CD14-positive monocyte (primary cell): ENCODE data around the gene MEA1. TPM values are rescaled to one million over a fixed set of nuclear protein-coding genes. Genes with fewer than 3 reads are reported as not detected.

ENCODE experiments used
- DNase-seq, 3 donors: peaks; one replicate each; pipeline ENCODE4 v3.0.0-alpha.2; 2011 to 2022
- H2AFZ ChIP-seq: 2 replicates; pipeline ENCODE4 v1.6.0; 2012; ENCODE audit warnings: mild to moderate bottlenecking, low read depth, low read length, inconsistent platforms; ENCODE audit not compliant: insufficient read depth, poor library complexity, severe bottlenecking
- H3K27ac ChIP-seq, 2 donors: 1 replicate in 1 of 2; 2 replicates in 1 of 2; pipeline ENCODE4 v1.5.1; 2012 to 2013; ENCODE audit warnings: low read length in 2 of 2, control low read depth in 1 of 2, inconsistent platforms in 1 of 2, low read depth in 1 of 2, mild to moderate bottlenecking in 1 of 2
- H3K27me3 ChIP-seq, 2 donors: one replicate each; pipeline versions ENCODE4 v1.6.0 to v1.6.1; 2011 to 2013; ENCODE audit warnings: low read length in 2 of 2; ENCODE audit not compliant: control insufficient read depth in 2 of 2, insufficient read depth in 2 of 2
- H3K36me3 ChIP-seq, 2 donors: replicated peaks in 1 of 2; 1 replicate in 1 of 2; 2 replicates in 1 of 2; pipeline versions ENCODE4 v1.5.1 to v1.6.1; 2012 to 2013; ENCODE audit warnings: low read length in 2 of 2, control low read depth in 1 of 2, inconsistent platforms in 1 of 2, mild to moderate bottlenecking in 1 of 2; ENCODE audit not compliant: insufficient read depth in 2 of 2, control insufficient read depth in 1 of 2
- H3K4me1 ChIP-seq, 2 donors: 1 replicate in 1 of 2; 2 replicates in 1 of 2; pipeline versions ENCODE4 v1.5.1 to v1.6.1; 2012 to 2013; ENCODE audit warnings: low read length in 2 of 2, control low read depth in 1 of 2, inconsistent platforms in 1 of 2, mild to moderate bottlenecking in 1 of 2, moderate library complexity in 1 of 2; ENCODE audit not compliant: insufficient read depth in 2 of 2, control insufficient read depth in 1 of 2
- H3K4me2 ChIP-seq: replicated peaks from 2 replicates; pipeline ENCODE3; 2012; ENCODE audit warnings: low read length, moderate library complexity, mild to moderate bottlenecking; ENCODE audit not compliant: poor library complexity, severe bottlenecking; ENCODE audit errors: extremely low read depth
- H3K4me3 ChIP-seq, 3 experiments: fragments of 200-600 bp in 1 of 3; sonication (generic) in 1 of 3; replicated peaks in 1 of 3; 1 replicate in 2 of 3; 2 replicates in 1 of 3; pipeline ENCODE4 v1.5.1; 2011 to 2013; ENCODE audit warnings: low read length in 3 of 3, mild to moderate bottlenecking in 3 of 3, control low read depth in 2 of 3, low read depth in 2 of 3, inconsistent platforms in 1 of 3, moderate library complexity in 1 of 3
- H3K79me2 ChIP-seq: 2 replicates; pipeline ENCODE4 v1.6.0; 2012; ENCODE audit warnings: mild to moderate bottlenecking, control low read depth, inconsistent platforms, low read length, moderate library complexity; ENCODE audit not compliant: insufficient read depth
- H3K9ac ChIP-seq: 2 replicates; pipeline ENCODE4 v1.6.0; 2017; ENCODE audit warnings: low read length, mild to moderate bottlenecking; ENCODE audit not compliant: insufficient read depth, poor library complexity, severe bottlenecking
- H3K9me3 ChIP-seq, 2 donors: replicated peaks in 1 of 2; 1 replicate in 1 of 2; 2 replicates in 1 of 2; pipeline versions ENCODE4 v1.5.1 to v1.6.1; 2012 to 2013; ENCODE audit warnings: low read length in 2 of 2, control low read depth in 1 of 2; ENCODE audit not compliant: control insufficient read depth in 1 of 2, insufficient read depth in 1 of 2
- H4K20me1 ChIP-seq: 2 replicates; pipeline ENCODE4 v1.6.0; 2012; ENCODE audit warnings: mild to moderate bottlenecking, low read length, control low read depth, moderate library complexity; ENCODE audit not compliant: insufficient read depth
- H3K27ac Mint-ChIP-seq, 7 donors: one replicate each; pipeline ENCODE4 v1.8.0; 2020; ENCODE audit warnings: mild to moderate bottlenecking in 7 of 7, mixed read lengths in 7 of 7, moderate library complexity in 6 of 7, inconsistent platforms in 2 of 7
- H3K27me3 Mint-ChIP-seq, 3 donors: one replicate each; pipeline ENCODE4 v1.8.0; 2021 to 2022; ENCODE audit warnings: low read depth in 3 of 3, mild to moderate bottlenecking in 3 of 3, mixed read lengths in 3 of 3, moderate library complexity in 3 of 3, inconsistent platforms in 1 of 3
- H3K36me3 Mint-ChIP-seq, 2 donors: one replicate each; pipeline ENCODE4 v1.8.0; 2020; ENCODE audit warnings: mixed read lengths in 2 of 2, inconsistent platforms in 1 of 2, mild to moderate bottlenecking in 1 of 2
- H3K4me1 Mint-ChIP-seq: one replicate; pipeline ENCODE4 v1.8.0; 2020; ENCODE audit warnings: mild to moderate bottlenecking, mixed read lengths
- H3K4me3 Mint-ChIP-seq, 2 donors: one replicate each; pipeline ENCODE4 v1.8.0; 2020; ENCODE audit warnings: mild to moderate bottlenecking in 2 of 2, mixed read lengths in 2 of 2, moderate library complexity in 1 of 2
- H3K9me3 Mint-ChIP-seq, 7 donors: one replicate each; pipeline ENCODE4 v1.8.0; 2020 to 2022; ENCODE audit warnings: mixed read lengths in 7 of 7, mild to moderate bottlenecking in 6 of 7, moderate library complexity in 6 of 7, inconsistent platforms in 2 of 7
- CTCF ChIP-seq: fragments of 200-600 bp; IDR thresholded peaks from one replicate; pipeline ENCODE4 v1.8.0; 2022; ENCODE audit warnings: antibody characterized with exemption, mild to moderate bottlenecking
- WGBS: methylation state at CpG from one replicate; pipeline ENCODE4 v1.1.5; 2013; ENCODE audit warnings: missing lambda C conversion rate; ENCODE audit not compliant: insufficient coverage; 5-methylcytosine and 5-hydroxymethylcytosine counted together
- intact Hi-C, 2 donors: fragments of 100-400 bp; cut with micrococcal nuclease; formaldehyde crosslinking; loops; one replicate each; pipeline versions ENCODE4 v1.15.0 to v1.15.1; 2023
- polyA plus RNA-seq, 3 donors: library from polyadenylated mRNA; depleted of rRNA in 1 of 3; unstranded in 2 of 3; stranded (reverse) in 1 of 3; fragments of 300-500 nt in 2 of 3; fragments of >200 nt in 1 of 3; fragmentation: Illumina TruSeq in 2 of 3; gene quantifications; 1 replicate in 2 of 3; 2 replicates in 1 of 3; pipeline ENCODE4 v1.2.3, GENCODE V29; 2012 to 2021

The MEA1 gene
- polyA plus RNA-seq, 3 donors: 31.0 to 59.6 (median 58.8) TPM

- peaks cover 59 to 86% of the 10 kb centered on the region in 2 donors for H3K36me3 Mint-ChIP-seq
- Histone ChIP-seq H4K20me1 (peaks cover 8% of the 10 kb centered on the region), H3K79me2 (no peaks in the 10 kb centered on the region), H3K4me1 (peaks cover 2 to 6% of the 10 kb centered on the region in 2 donors), H3K36me3 (peaks cover 60 to 64% of the 10 kb centered on the region in 2 donors), H3K9me3 (no peaks in the 10 kb centered on the region), H3K4me2 (no peak overlapping the region), H3K27me3 (peaks cover 0 to 5% of the 10 kb centered on the region in 2 donors), H3K4me3 (no peak overlapping the region), H3K9ac (no peak overlapping the region), H2AFZ (no peak overlapping the region), H3K27ac (no peak overlapping the region)
- WGBS: 67% methylated on average over 4 of the region's 7 CpGs
- no peak overlapping the region for H3K4me3 Mint-ChIP-seq
- TF ChIP-seq CTCF: no peak
- H3K9me3 Mint-ChIP-seq: peaks cover 0 to 2% (median 0%) of the 10 kb centered on the region in 7 donors
- DNase-seq: no peak
- intact Hi-C loops: no loop called here
- peaks cover 2 to 4% (median 4%) of the 10 kb centered on the region in 3 donors for H3K27me3 Mint-ChIP-seq
- peak overlapping the region in 2 of 7 donors; percentile 46 to 52 for H3K27ac Mint-ChIP-seq
- H3K4me1 Mint-ChIP-seq: peaks cover 5% of the 10 kb centered on the region
Observed at GRCh38 chr6:42966571-42966970, 47.2 kb downstream of the MEA1 start.

DNA sequence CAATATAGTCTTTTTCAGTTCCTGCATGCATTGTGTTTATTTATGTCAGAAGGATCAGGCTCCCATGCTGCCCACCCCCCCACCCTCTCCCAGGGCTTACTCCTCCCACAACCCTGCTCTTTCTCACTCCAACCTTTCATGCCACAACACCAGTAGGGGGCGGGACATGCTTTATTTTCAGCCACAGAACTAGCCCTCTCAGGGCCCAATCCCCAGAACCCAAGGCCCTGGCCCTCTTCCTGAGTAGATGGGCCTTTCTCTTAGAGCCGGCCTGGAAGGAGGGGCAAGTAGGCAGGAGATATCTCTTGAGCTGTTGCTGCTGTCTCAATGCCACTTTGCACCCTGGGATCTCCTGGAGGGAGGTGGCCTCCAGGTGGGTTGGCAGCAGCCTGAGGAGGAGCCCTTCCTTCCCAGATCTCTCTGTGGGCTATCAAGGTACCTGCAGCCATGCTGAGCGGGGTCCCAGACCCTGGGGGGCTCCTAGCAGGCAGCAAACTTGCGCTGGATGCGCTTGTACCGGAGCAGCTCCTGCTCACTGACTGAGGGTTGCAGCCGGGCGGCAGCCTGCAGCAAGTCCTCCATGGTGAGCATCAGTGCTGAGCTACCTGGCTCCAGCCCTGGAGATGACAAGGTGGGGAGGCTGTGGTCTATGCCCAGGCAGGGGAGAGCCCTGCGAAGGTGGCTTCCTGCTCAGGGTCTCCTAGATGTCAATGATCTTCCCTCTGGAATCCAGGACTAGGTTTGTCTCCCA lies 49.7 kb downstream of the MEA1 start:
- no peak for TF ChIP-seq CTCF

More for the DNA sequence above, 49.7 kb downstream of the MEA1 start:
- Mint-ChIP-seq H3K27me3 (peaks cover 27 to 29% (median 27%) of the 10 kb centered on the region in 3 donors), H3K36me3 (peaks cover 59 to 79% of the 10 kb centered on the region in 2 donors), H3K4me1 (peaks cover 19% of the 10 kb centered on the region), H3K4me3 (no peak overlapping the region), H3K9me3 (peaks cover 0 to 8% (median 0%) of the 10 kb centered on the region in 7 donors), H3K27ac (peak overlapping the region in 1 of 7 donors; percentile 50)
- Histone ChIP-seq H3K4me2 (no peak overlapping the region), H3K27me3 (peaks cover 7 to 26% of the 10 kb centered on the region in 2 donors), H3K36me3 (peaks cover 53 to 57% of the 10 kb centered on the region in 2 donors), H3K79me2 (no peaks in the 10 kb centered on the region), H3K4me3 (no peak overlapping the region), H3K4me1 (peaks cover 12 to 15% of the 10 kb centered on the region in 2 donors), H3K9ac (peak overlapping the region; percentile 1), H2AFZ (no peak overlapping the region), H3K27ac (no peak overlapping the region), H3K9me3 (peaks cover 0 to 4% of the 10 kb centered on the region in 2 donors), H4K20me1 (no peaks in the 10 kb centered on the region)
- intact Hi-C loops: no loop called here
- no peak for DNase-seq
- WGBS: 100% methylated on average over 7 of the region's 9 CpGs
